A549 treated with CpdA at 1 μM for 4 hours (cell line): ENCODE results near the gene OR8B8. TPM values are rescaled to one million over a fixed set of nuclear protein-coding genes. Genes with fewer than 3 reads are reported as not detected.

Experiments
- total RNA-seq: library from RNA; stranded (reverse); fragments of 200-300 nt; extraction: Qiagen RNA extraction; gene quantifications from 5 replicates; pipeline ENCODE4 v1.2.3, GENCODE V29; 2022; ENCODE audit warnings: low read depth

Gene OR8B8
- not detected in 5 replicates for total RNA-seq

GRCh38 chr11:124445646-124446150, at the start of gene OR8B8:
OR8B8 (minus strand) TSS chr11:124445696; CDS start chr11:124441085, 4,611 bp downstream.

GRCh38 chr11:124424384-124424921, 21.0 kb downstream of the OR8B8 start, which contains the start of gene OR8B4:
OR8B4 (minus strand) TSS chr11:124424871; CDS start chr11:124424871, 0 bp downstream.

GRCh38 chr11:124398924-124399323, 46.6 kb downstream of the OR8B8 start, which contains the start of gene OR8B3:
OR8B3 (minus strand) TSS chr11:124399024; CDS start chr11:124397351, 1,673 bp downstream.

Other genes with a start within 250 kb of the OR8B8 start
- gene OR8G1, start 204.6 kb downstream of the OR8B8 start, total RNA-seq: not detected in 5 replicates
- gene OR8G5, start 189.3 kb downstream of the OR8B8 start, total RNA-seq: not detected in 5 replicates
- gene OR8D1, start 131.7 kb downstream of the OR8B8 start, total RNA-seq: not detected in 5 replicates
- not detected in 5 replicates for gene OR8D2, start 125.5 kb downstream of the OR8B8 start, total RNA-seq
- not detected in 5 replicates for gene OR8B2, start 61.2 kb downstream of the OR8B8 start, total RNA-seq
- not detected in 5 replicates for gene OR8B3, start 46.7 kb downstream of the OR8B8 start, total RNA-seq
- not detected in 5 replicates for gene OR8B4, start 20.8 kb downstream of the OR8B8 start, total RNA-seq
- gene OR8B12, start 98.0 kb upstream of the OR8B8 start, total RNA-seq: not detected in 5 replicates
- not detected in 5 replicates for gene OR8A1, start 124.3 kb upstream of the OR8B8 start, total RNA-seq
- gene PANX3, start 165.7 kb upstream of the OR8B8 start, total RNA-seq: not detected in 5 replicates
- 17.0 to 20.4 TPM (median 17.5 TPM) in 5 replicates for gene TBRG1, start 177.2 kb upstream of the OR8B8 start, total RNA-seq
- 13.4 to 14.9 TPM (median 14.2 TPM) in 5 replicates for gene SIAE, start 228.0 kb upstream of the OR8B8 start, total RNA-seq
- gene SPA17, start 228.2 kb upstream of the OR8B8 start, total RNA-seq: 16.5 to 34.0 TPM (median 18.5 TPM) in 5 replicates